T-cell (primary cell): ENCODE data around the gene BMP7. TPM values are rescaled to one million over a fixed set of nuclear protein-coding genes. Genes with fewer than 3 reads are reported as not detected.

Source experiments
- ATAC-seq, 4 experiments: fragments of 200-7000 bp in 3 of 4; fragments of 150-1000 bp in 1 of 4; cut with Tn5 transposase; replicated peaks in 1 of 4; 1 replicate in 3 of 4; 2 replicates in 1 of 4; pipeline ENCODE4 v1.10.0; 2021; ENCODE audit warnings: moderate library complexity in 3 of 4, mild to moderate bottlenecking in 2 of 4, moderate number of reproducible peaks in 1 of 4
- CTCF ChIA-PET, 2 donors: fragments of 300-600 bp; sonication (Branson Sonifier 250); formaldehyde crosslinking; loops; one replicate each; lab custom pipeline; 2022; ENCODE audit warnings: antibody characterized with exemption in 2 of 2; lab: Charles Lee
- POLR2A ChIA-PET, 2 donors: fragments of 300-600 bp; sonication (Branson Sonifier 250); formaldehyde crosslinking; loops; one replicate each; lab custom pipeline; 2022; ENCODE audit warnings: antibody characterized with exemption in 2 of 2; lab: Charles Lee
- DNase-seq, 35 experiments: peaks; one replicate each; pipeline versions ENCODE4 v3.0.0 to v3.0.0-alpha.2; 2013 to 2023
- H3K27ac ChIP-seq: one replicate; pipeline ENCODE4 v1.5.1; 2013; ENCODE audit warnings: low read length
- H3K27me3 ChIP-seq, 2 experiments: replicated peaks in 1 of 2; 1 replicate in 1 of 2; 2 replicates in 1 of 2; pipeline versions ENCODE4 v1.6.1 to v1.7.0; 2013; ENCODE audit warnings: low read length in 1 of 2, mixed read lengths in 1 of 2; ENCODE audit not compliant: control insufficient read depth in 2 of 2, insufficient read depth in 2 of 2; ENCODE audit errors: extremely low read depth in 1 of 2
- H3K36me3 ChIP-seq, 2 donors: 1 replicate in 1 of 2; 2 replicates in 1 of 2; pipeline versions ENCODE4 v1.6.1 to v1.7.0; 2013; ENCODE audit warnings: low read length in 1 of 2; ENCODE audit not compliant: control insufficient read depth in 2 of 2, insufficient read depth in 1 of 2; ENCODE audit errors: extremely low read depth in 1 of 2
- H3K4me1 ChIP-seq, 2 experiments: 1 replicate in 1 of 2; 2 replicates in 1 of 2; pipeline versions ENCODE4 v1.6.1 to v1.7.0; 2013; ENCODE audit warnings: low read length in 2 of 2, mixed read lengths in 1 of 2; ENCODE audit not compliant: insufficient read depth in 2 of 2, control insufficient read depth in 1 of 2; ENCODE audit errors: extremely low read depth in 1 of 2
- H3K4me3 ChIP-seq, 2 donors: 1 replicate in 1 of 2; 2 replicates in 1 of 2; pipeline versions ENCODE4 v1.5.1 to v1.7.0; 2013; ENCODE audit warnings: mild to moderate bottlenecking in 2 of 2, low read length in 1 of 2, moderate library complexity in 1 of 2; ENCODE audit not compliant: control insufficient read depth in 1 of 2; ENCODE audit errors: extremely low read depth in 1 of 2
- H3K9me3 ChIP-seq: 2 replicates; pipeline ENCODE4 v1.7.0; 2013
- H3K27ac Mint-ChIP-seq, 2 donors: one replicate each; pipeline ENCODE4 v1.8.0; 2020 to 2021; ENCODE audit warnings: mild to moderate bottlenecking in 2 of 2, mixed read lengths in 2 of 2
- H3K27me3 Mint-ChIP-seq, 2 donors: one replicate each; pipeline ENCODE4 v1.8.0; 2021 to 2022; ENCODE audit warnings: mixed read lengths in 2 of 2
- H3K36me3 Mint-ChIP-seq: one replicate; pipeline ENCODE4 v1.8.0; 2021; ENCODE audit warnings: mixed read lengths
- H3K4me1 Mint-ChIP-seq, 3 donors: one replicate each; pipeline ENCODE4 v1.8.0; 2020 to 2022; ENCODE audit warnings: mixed read lengths in 3 of 3, mild to moderate bottlenecking in 1 of 3
- H3K4me3 Mint-ChIP-seq, 3 donors: one replicate each; pipeline ENCODE4 v1.8.0; 2020 to 2022; ENCODE audit warnings: mild to moderate bottlenecking in 3 of 3, mixed read lengths in 3 of 3, moderate library complexity in 3 of 3
- H3K9me3 Mint-ChIP-seq, 3 donors: one replicate each; pipeline ENCODE4 v1.8.0; 2020 to 2022; ENCODE audit warnings: mixed read lengths in 3 of 3
- WGBS: methylation state at CpG from one replicate; pipeline ENCODE4 v1.1.5; 2013; ENCODE audit warnings: missing lambda C conversion rate; ENCODE audit not compliant: insufficient coverage; 5-methylcytosine and 5-hydroxymethylcytosine counted together
- total RNA-seq, 35 experiments: library from RNA in 6 of 35; stranded (reverse) in 6 of 35; fragments of 120-200 nt in 1 of 35; gene quantifications; one replicate each; pipeline versions ENCODE4 v1.2.1 to v1.2.4 and lab custom pipeline; 2013 to 2026

Gene BMP7
- total RNA-seq, 5 donors from 2014 or later (not counting 1 experiment from before 2014, with no cell fraction given), result not detected

- DNase-seq (no peak), ATAC-seq (no peak)
- no peaks in the 10 kb centered on the region for H3K36me3 Mint-ChIP-seq
- POLR2A ChIA-PET, result no interaction called here
- no peaks in the 10 kb centered on the region for H3K9me3 Mint-ChIP-seq
- no peaks in the 10 kb centered on the region for H3K9me3 ChIP-seq
- WGBS, result no CpG with 5 or more reads among the region's 6 CpGs
- H3K27ac ChIP-seq, result no peak overlapping the region
- no peak overlapping the region for H3K4me3 ChIP-seq
- no peak overlapping the region for H3K4me3 Mint-ChIP-seq
- CTCF ChIA-PET, result no interaction called here
- H3K27me3 Mint-ChIP-seq, result peaks cover 13% of the 10 kb centered on the region in 2 donors
- no peak overlapping the region for H3K27ac Mint-ChIP-seq
- no peaks in the 10 kb centered on the region for H3K4me1 Mint-ChIP-seq
- no peaks in the 10 kb centered on the region for H3K4me1 ChIP-seq
- H3K36me3 ChIP-seq, result no peaks in the 10 kb centered on the region
- peaks cover 0 to 35% of the 10 kb centered on the region in 2 experiments for H3K27me3 ChIP-seq
Observed at GRCh38 chr20:57213291-57213690, 53.1 kb downstream of the BMP7 start.

GRCh38 chr20:57212534-57213276 lies 53.7 kb downstream of the BMP7 start:
- Mint-ChIP-seq H3K27me3 (peaks cover 13% of the 10 kb centered on the region in 2 donors), H3K4me1 (no peaks in the 10 kb centered on the region), H3K4me3 (no peak overlapping the region), H3K9me3 (no peaks in the 10 kb centered on the region), H3K27ac (no peak overlapping the region), H3K36me3 (no peaks in the 10 kb centered on the region)
- no peak overlapping the region for H3K27ac ChIP-seq
- H3K9me3 ChIP-seq, result no peaks in the 10 kb centered on the region
- ChIA-PET POLR2A (no interaction called here), CTCF (no interaction called here)
- no peak for DNase-seq
- no peak overlapping the region for H3K4me3 ChIP-seq
- H3K4me1 ChIP-seq, result no peaks in the 10 kb centered on the region
- WGBS, result 39% methylated on average over 18 of the region's 23 CpGs
- H3K36me3 ChIP-seq, result no peaks in the 10 kb centered on the region
- peaks cover 0 to 35% of the 10 kb centered on the region in 2 experiments for H3K27me3 ChIP-seq
- no peak for ATAC-seq

- POLR2A ChIA-PET, result no interaction called here
- H3K4me1 ChIP-seq, result no peaks in the 10 kb centered on the region
- no peak overlapping the region for H3K4me3 ChIP-seq
- Mint-ChIP-seq H3K27me3 (peaks cover 13% of the 10 kb centered on the region in 2 donors), H3K27ac (peak overlapping the region in 1 of 2 donors; percentile 3), H3K4me1 (no peaks in the 10 kb centered on the region), H3K36me3 (no peaks in the 10 kb centered on the region), H3K9me3 (peaks cover 0 to 5% (median 0%) of the 10 kb centered on the region in 3 donors), H3K4me3 (no peak overlapping the region)
- CTCF ChIA-PET, result no interaction called here
- 81% methylated on average over 23 of the region's 25 CpGs for WGBS
- H3K27me3 ChIP-seq, result peaks cover 0 to 35% of the 10 kb centered on the region in 2 experiments
- H3K9me3 ChIP-seq, result no peaks in the 10 kb centered on the region
- no peaks in the 10 kb centered on the region for H3K36me3 ChIP-seq
- H3K27ac ChIP-seq, result no peak overlapping the region
- no peak for ATAC-seq
- no peak for DNase-seq
Observed at GRCh38 chr20:57211908-57212533, 54.4 kb downstream of the BMP7 start.

- Mint-ChIP-seq H3K36me3 (no peaks in the 10 kb centered on the region), H3K27ac (no peak overlapping the region), H3K4me1 (no peaks in the 10 kb centered on the region), H3K4me3 (no peak overlapping the region), H3K9me3 (peaks cover 0 to 7% (median 0%) of the 10 kb centered on the region in 3 donors), H3K27me3 (peaks cover 13% of the 10 kb centered on the region in 2 donors)
- Histone ChIP-seq H3K4me1 (no peaks in the 10 kb centered on the region), H3K27me3 (peaks cover 0 to 35% of the 10 kb centered on the region in 2 experiments), H3K36me3 (no peaks in the 10 kb centered on the region), H3K9me3 (no peaks in the 10 kb centered on the region), H3K4me3 (no peak overlapping the region), H3K27ac (no peak overlapping the region)
- POLR2A ChIA-PET, result no interaction called here
- DNase-seq, result no peak
- no peak for ATAC-seq
- no CpG with 5 or more reads among the region's 2 CpGs for WGBS
- CTCF ChIA-PET, result no interaction called here
Observed at GRCh38 chr20:57211406-57211805, 55.0 kb downstream of the BMP7 start.

GRCh38 chr20:57210911-57211280 lies 55.5 kb downstream of the BMP7 start:
- H3K4me1 ChIP-seq, result no peaks in the 10 kb centered on the region
- ATAC-seq, result no peak
- no peak overlapping the region for H3K4me3 ChIP-seq
- no peaks in the 10 kb centered on the region for H3K36me3 ChIP-seq
- H3K9me3 ChIP-seq, result no peaks in the 10 kb centered on the region
- Mint-ChIP-seq H3K4me3 (no peak overlapping the region), H3K27me3 (peaks cover 13% of the 10 kb centered on the region in 2 donors), H3K27ac (no peak overlapping the region), H3K4me1 (no peaks in the 10 kb centered on the region), H3K9me3 (peaks cover 0 to 7% (median 0%) of the 10 kb centered on the region in 3 donors), H3K36me3 (no peaks in the 10 kb centered on the region)
- ChIA-PET CTCF (no interaction called here), POLR2A (no interaction called here)
- no peak overlapping the region for H3K27ac ChIP-seq
- DNase-seq, result no peak
- WGBS, result 90% methylated on average over 5 of the region's 8 CpGs
- H3K27me3 ChIP-seq, result peaks cover 0 to 33% of the 10 kb centered on the region in 2 experiments

- Mint-ChIP-seq H3K9me3 (peaks cover 0 to 7% (median 0%) of the 10 kb centered on the region in 3 donors), H3K4me3 (no peak overlapping the region), H3K27ac (no peak overlapping the region), H3K36me3 (no peaks in the 10 kb centered on the region), H3K27me3 (peaks cover 13 to 16% of the 10 kb centered on the region in 2 donors), H3K4me1 (no peaks in the 10 kb centered on the region)
- POLR2A ChIA-PET, result no interaction called here
- Histone ChIP-seq H3K36me3 (no peaks in the 10 kb centered on the region), H3K4me3 (no peak overlapping the region), H3K4me1 (no peaks in the 10 kb centered on the region), H3K9me3 (no peaks in the 10 kb centered on the region), H3K27me3 (peaks cover 0 to 33% of the 10 kb centered on the region in 2 experiments), H3K27ac (no peak overlapping the region)
- ATAC-seq (no peak), DNase-seq (no peak)
- CTCF ChIA-PET, result no interaction called here
- 72% methylated on average over 18 of the region's 23 CpGs for WGBS
Observed at GRCh38 chr20:57210054-57210910, 56.2 kb downstream of the BMP7 start.
